ENCODE data around the gene HIP1R. TPM values are rescaled to one million over a fixed set of nuclear protein-coding genes. Genes with fewer than 3 reads are reported as not detected.
A peak's percentile ranks its signal among the peaks of the same experiment; 100 is the strongest.

Gene HIP1R
- total RNA-seq, 1 experiment from 2014 or later: 234 TPM

GRCh38 chr12:122860854-122861586, 25.8 kb downstream of the HIP1R start:
- intact Hi-C loops (cut with micrococcal nuclease; ENCODE audit: unreplicated experiment): loop anchor here (1.0 to 5.0 kb wide), 2 partner anchors 69 to 91 kb away; no protein-coding TSS in a partner anchor
- DNase-seq: no peak
- no peak for TF ChIP-seq CTCF (IDR thresholded peaks at IDR 0.05; ENCODE audit: unreplicated experiment)
- Mint-ChIP-seq H3K4me1 (ENCODE audit: low read depth, unreplicated experiment) (peaks cover 7% of the 10 kb centered on the region), H3K27ac (ENCODE audit: unreplicated experiment) (no peak overlapping the region), H3K27me3 (ENCODE audit: unreplicated experiment) (no peaks in the 10 kb centered on the region), H3K4me3 (ENCODE audit: low read depth, unreplicated experiment) (no peak overlapping the region), H3K36me3 (ENCODE audit: insufficient read depth, unreplicated experiment) (peaks cover 98% of the 10 kb centered on the region), H3K9me3 (ENCODE audit: low read depth, unreplicated experiment) (no peaks in the 10 kb centered on the region)
- CTCF ChIA-PET: interaction anchor here (0.9 to 3.2 kb wide), 9 partner anchors 28 to 377 kb away, joined by 3 to 18 read pairs (median 3); no protein-coding TSS in a partner anchor
- no TSS peak for BruUV-seq (replicated peaks)

GRCh38 chr12:122861587-122861970, 26.3 kb downstream of the HIP1R start:
- BruUV-seq (replicated peaks): no TSS peak
- Mint-ChIP-seq H3K4me1 (ENCODE audit: low read depth, unreplicated experiment) (peaks cover 7% of the 10 kb centered on the region), H3K9me3 (ENCODE audit: low read depth, unreplicated experiment) (no peaks in the 10 kb centered on the region), H3K36me3 (ENCODE audit: insufficient read depth, unreplicated experiment) (peaks cover 98% of the 10 kb centered on the region), H3K27me3 (ENCODE audit: unreplicated experiment) (no peaks in the 10 kb centered on the region), H3K27ac (ENCODE audit: unreplicated experiment) (no peak overlapping the region), H3K4me3 (ENCODE audit: low read depth, unreplicated experiment) (no peak overlapping the region)
- CTCF ChIA-PET: interaction anchor here (1.1 to 3.2 kb wide), 4 partner anchors 27 to 90 kb away, joined by 3 to 18 read pairs (median 3); no protein-coding TSS in a partner anchor
- TF ChIP-seq CTCF (IDR thresholded peaks at IDR 0.05; ENCODE audit: unreplicated experiment): no peak
- no peak for DNase-seq
- intact Hi-C loops (cut with micrococcal nuclease; ENCODE audit: unreplicated experiment): loop anchor here (5.0 kb wide), 1 partner anchor 69 kb away; no protein-coding TSS in a partner anchor

- H3K4me3 Mint-ChIP-seq (ENCODE audit: low read depth, unreplicated experiment): no peak overlapping the region
- TSS peak; percentile 50 for BruUV-seq (replicated peaks)
- no peak for DNase-seq
- H3K9me3 Mint-ChIP-seq (ENCODE audit: low read depth, unreplicated experiment): no peaks in the 10 kb centered on the region
- CTCF ChIA-PET: interaction anchor here (1.1 to 3.2 kb wide), 3 partner anchors 26 to 90 kb away, joined by 3 to 18 read pairs (median 3); no protein-coding TSS in a partner anchor
- intact Hi-C loops (cut with micrococcal nuclease; ENCODE audit: unreplicated experiment): loop anchor here (5.0 kb wide), 1 partner anchor 70 kb away; no protein-coding TSS in a partner anchor
- H3K27ac Mint-ChIP-seq (ENCODE audit: unreplicated experiment): peak overlapping the region; percentile 45
- H3K27me3 Mint-ChIP-seq (ENCODE audit: unreplicated experiment): no peaks in the 10 kb centered on the region
- peaks cover 7% of the 10 kb centered on the region for H3K4me1 Mint-ChIP-seq (ENCODE audit: low read depth, unreplicated experiment)
- TF ChIP-seq CTCF (IDR thresholded peaks at IDR 0.05; ENCODE audit: unreplicated experiment): no peak
- peaks cover 98% of the 10 kb centered on the region for H3K36me3 Mint-ChIP-seq (ENCODE audit: insufficient read depth, unreplicated experiment)
Observed at GRCh38 chr12:122862110-122862634, 26.9 kb downstream of the HIP1R start.

GRCh38 chr12:122862872-122863701, 27.8 kb downstream of the HIP1R start:
- Mint-ChIP-seq H3K27me3 (ENCODE audit: unreplicated experiment) (no peaks in the 10 kb centered on the region), H3K27ac (ENCODE audit: unreplicated experiment) (peak overlapping the region; percentile 82), H3K4me1 (ENCODE audit: low read depth, unreplicated experiment) (peaks cover 7% of the 10 kb centered on the region), H3K9me3 (ENCODE audit: low read depth, unreplicated experiment) (no peaks in the 10 kb centered on the region), H3K36me3 (ENCODE audit: insufficient read depth, unreplicated experiment) (peaks cover 98% of the 10 kb centered on the region), H3K4me3 (ENCODE audit: low read depth, unreplicated experiment) (peak overlapping the region; percentile 40)
- BruUV-seq (replicated peaks): no TSS peak
- TF ChIP-seq CTCF (IDR thresholded peaks at IDR 0.05; ENCODE audit: unreplicated experiment): no peak
- intact Hi-C loops (cut with micrococcal nuclease; ENCODE audit: unreplicated experiment): loop anchor here (5.0 kb wide), 1 partner anchor 71 kb away; no protein-coding TSS in a partner anchor
- peak; percentile 66 for DNase-seq
- CTCF ChIA-PET: interaction anchor here (0.5 to 1.6 kb wide), 2 partner anchors 25 to 30 kb away, joined by 4 to 12 read pairs; no protein-coding TSS in a partner anchor

Data from Calu3 (cell line).